ENCODE measurements around the gene PRR23E.

Gene PRR23E

DNA sequence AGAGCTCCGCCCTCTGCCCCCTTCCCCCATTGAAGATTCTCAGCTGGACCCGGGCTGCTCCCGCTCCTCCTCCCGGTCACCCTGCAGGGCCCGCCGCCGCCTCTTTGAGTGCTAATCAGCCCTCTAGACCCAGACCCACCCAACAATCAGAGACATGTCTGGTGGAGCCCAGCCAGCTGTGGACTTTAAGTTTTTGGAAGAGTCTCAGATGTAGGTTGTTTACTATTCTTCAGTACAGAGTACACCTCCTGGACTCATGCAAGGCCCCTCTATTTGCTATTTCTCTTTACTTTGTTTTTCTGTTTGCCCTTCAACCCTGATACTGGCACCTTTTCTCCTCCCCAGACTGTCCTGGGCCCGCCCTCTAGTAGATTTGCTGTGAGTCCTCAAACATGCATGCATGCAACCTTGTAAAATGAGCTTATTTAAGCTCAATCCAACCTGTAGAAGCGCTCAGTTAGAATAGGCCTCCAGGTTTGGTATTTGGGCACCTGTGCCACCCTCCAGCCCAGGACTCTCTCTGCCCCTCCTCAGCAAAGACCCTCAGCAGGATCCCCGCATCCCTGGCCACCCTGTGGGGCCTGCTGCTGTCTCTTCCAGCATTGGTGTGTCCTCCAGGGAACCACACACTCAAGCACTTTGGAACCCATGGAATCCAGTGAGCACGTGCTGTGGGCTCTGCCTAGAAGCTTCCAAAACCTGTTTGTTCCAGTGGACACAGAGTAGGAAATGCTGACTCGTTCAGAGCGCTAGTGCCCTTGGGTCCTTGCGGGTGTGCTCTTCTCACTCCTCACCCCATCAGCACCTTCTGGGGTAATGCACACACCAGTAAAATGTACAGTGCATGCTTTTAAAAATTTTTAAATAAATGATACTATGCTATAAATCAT lies 4.6 kb downstream of the PRR23E start:
- DNase-seq (ENCODE audit: low read depth, low spot score): no peak
- in situ Hi-C loops (cut with HindIII; ENCODE audit: low sequenced_read_pairs): no loop called here
- TF ChIP-seq, protein P1, sequence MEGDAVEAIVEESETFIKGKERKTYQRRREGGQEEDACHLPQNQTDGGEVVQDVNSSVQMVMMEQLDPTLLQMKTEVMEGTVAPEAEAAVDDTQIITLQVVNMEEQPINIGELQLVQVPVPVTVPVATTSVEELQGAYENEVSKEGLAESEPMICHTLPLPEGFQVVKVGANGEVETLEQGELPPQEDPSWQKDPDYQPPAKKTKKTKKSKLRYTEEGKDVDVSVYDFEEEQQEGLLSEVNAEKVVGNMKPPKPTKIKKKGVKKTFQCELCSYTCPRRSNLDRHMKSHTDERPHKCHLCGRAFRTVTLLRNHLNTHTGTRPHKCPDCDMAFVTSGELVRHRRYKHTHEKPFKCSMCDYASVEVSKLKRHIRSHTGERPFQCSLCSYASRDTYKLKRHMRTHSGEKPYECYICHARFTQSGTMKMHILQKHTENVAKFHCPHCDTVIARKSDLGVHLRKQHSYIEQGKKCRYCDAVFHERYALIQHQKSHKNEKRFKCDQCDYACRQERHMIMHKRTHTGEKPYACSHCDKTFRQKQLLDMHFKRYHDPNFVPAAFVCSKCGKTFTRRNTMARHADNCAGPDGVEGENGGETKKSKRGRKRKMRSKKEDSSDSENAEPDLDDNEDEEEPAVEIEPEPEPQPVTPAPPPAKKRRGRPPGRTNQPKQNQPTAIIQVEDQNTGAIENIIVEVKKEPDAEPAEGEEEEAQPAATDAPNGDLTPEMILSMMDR (IDR thresholded peaks at IDR 0.05; ENCODE audit: low read depth, low read length): no peak
- H3K4me3 ChIP-seq (ENCODE audit: low read depth, low read length): no peak overlapping the region

DNA sequence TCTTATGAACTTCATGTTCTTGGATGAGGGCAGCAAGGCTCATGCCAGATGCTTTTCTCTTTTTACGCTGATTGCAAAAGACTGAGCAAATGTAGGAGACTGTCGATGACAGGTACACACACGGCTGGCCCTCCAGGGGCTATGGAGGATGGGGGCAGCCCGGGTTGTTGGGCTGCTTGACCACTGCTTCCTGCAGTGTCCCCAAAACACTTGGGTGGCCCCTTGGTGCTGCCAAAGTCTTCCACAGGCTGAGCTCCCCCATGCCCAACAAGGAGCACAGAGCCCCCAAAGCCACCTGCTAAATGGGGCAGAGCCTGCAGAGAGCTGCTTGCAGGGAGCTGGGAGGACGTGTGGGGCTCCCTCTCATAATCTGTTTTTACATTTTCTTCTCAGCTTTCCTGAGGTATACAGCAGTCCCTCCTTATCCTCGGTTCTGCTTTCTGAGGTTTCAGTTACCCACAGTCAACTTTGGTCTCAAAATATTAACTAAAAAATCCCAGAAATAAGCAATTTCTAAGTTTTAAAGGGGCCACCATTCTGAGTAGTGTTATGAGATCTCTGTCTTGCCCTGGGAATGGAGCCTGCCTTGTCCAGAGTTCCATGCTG lies 7.3 kb downstream of the PRR23E start:
- TF ChIP-seq, protein P1 (IDR thresholded peaks at IDR 0.05; ENCODE audit: low read depth, low read length): no peak
- H3K4me3 ChIP-seq (ENCODE audit: low read depth, low read length): no peak overlapping the region
- DNase-seq (ENCODE audit: low read depth, low spot score): no peak
- in situ Hi-C loops (cut with HindIII; ENCODE audit: low sequenced_read_pairs): no loop called here

DNA sequence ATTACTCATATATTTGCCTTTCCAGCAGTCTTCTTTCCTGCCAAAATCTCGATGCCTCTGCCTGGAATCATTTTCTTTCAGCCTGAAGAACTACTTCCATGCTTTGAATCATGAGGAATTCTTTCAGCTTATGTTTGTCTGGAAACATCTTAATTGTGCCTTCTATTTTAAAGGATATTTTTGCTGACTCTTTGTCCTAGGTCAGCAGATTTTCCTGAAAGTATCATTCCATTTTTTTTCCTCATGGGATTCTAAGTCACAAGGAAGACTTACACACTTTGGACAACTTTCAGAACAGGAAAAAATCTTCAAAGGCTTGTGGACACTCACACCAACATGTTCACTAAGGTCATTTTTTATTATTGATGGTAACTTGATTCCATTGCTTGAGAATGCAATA lies 10.1 kb downstream of the PRR23E start:
- in situ Hi-C loops (cut with HindIII; ENCODE audit: low sequenced_read_pairs): no loop called here
- TF ChIP-seq, protein P1 (IDR thresholded peaks at IDR 0.05; ENCODE audit: low read depth, low read length): no peak
- no peak overlapping the region for H3K4me3 ChIP-seq (ENCODE audit: low read depth, low read length)
- no peak for DNase-seq (ENCODE audit: low read depth, low spot score)

DNA sequence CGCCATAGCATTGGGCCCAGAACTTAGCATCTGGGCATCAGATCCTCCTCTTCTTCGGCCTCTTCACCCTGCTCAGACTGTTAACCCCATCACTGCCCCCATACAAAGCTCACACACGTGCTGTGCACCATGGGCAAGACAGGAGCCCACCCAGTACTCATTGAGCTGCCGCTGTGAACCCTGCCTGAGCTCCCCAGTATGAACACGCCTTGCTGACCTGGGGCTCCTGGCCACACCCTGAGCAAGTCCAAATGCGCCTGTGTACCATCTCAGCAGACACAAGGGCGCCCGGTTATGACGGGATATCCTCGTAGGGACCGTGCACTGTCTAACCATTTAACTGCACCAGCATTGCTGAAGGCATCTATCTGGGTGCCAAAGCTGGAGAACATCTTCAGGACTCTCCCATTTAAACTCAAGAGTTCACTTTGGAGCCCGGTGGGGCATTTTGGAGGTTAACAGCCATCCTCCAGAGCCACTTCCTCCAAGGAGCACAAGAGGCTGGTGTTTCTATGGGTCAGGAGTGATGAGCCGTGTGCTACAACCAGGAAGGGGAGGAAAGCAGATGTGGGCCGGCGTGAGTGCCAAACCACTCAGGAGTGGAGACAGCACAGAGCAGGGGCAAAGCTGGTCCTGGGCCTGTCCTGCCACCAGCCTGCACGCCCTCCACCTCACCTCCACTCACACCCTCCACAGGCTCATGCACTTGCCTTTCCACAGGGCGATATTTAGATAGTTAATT lies 12.1 kb downstream of the PRR23E start:
- in situ Hi-C loops (cut with HindIII; ENCODE audit: low sequenced_read_pairs): no loop called here
- H3K4me3 ChIP-seq (ENCODE audit: low read depth, low read length): no peak overlapping the region
- TF ChIP-seq, protein P1 (IDR thresholded peaks at IDR 0.05; ENCODE audit: low read depth, low read length): no peak
- no peak for DNase-seq (ENCODE audit: low read depth, low spot score)

DNA sequence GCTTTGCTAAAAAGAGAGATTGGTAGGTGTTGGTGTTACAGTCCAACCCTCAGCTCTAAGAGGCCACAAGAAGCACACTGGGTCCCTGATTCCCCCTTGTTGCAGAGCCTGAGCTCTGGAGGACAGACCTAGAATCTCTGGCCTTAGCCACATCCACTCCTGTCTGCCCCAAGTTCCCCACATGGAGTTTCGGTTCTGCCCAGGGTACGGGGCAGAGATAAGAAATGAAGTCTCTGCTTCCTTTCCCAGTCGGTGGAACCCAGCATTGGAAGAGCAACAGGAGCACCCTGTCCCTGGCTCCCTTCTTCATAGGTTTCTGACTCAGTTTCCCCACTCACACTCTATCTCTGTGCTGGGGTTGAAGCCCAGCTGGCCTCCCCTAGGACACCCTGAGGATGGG lies 13.2 kb downstream of the PRR23E start:
- H3K4me3 ChIP-seq (ENCODE audit: low read depth, low read length): no peak overlapping the region
- DNase-seq (ENCODE audit: low read depth, low spot score): no peak
- TF ChIP-seq, protein P1 (IDR thresholded peaks at IDR 0.05; ENCODE audit: low read depth, low read length): no peak
- in situ Hi-C loops (cut with HindIII; ENCODE audit: low sequenced_read_pairs): no loop called here

DNA sequence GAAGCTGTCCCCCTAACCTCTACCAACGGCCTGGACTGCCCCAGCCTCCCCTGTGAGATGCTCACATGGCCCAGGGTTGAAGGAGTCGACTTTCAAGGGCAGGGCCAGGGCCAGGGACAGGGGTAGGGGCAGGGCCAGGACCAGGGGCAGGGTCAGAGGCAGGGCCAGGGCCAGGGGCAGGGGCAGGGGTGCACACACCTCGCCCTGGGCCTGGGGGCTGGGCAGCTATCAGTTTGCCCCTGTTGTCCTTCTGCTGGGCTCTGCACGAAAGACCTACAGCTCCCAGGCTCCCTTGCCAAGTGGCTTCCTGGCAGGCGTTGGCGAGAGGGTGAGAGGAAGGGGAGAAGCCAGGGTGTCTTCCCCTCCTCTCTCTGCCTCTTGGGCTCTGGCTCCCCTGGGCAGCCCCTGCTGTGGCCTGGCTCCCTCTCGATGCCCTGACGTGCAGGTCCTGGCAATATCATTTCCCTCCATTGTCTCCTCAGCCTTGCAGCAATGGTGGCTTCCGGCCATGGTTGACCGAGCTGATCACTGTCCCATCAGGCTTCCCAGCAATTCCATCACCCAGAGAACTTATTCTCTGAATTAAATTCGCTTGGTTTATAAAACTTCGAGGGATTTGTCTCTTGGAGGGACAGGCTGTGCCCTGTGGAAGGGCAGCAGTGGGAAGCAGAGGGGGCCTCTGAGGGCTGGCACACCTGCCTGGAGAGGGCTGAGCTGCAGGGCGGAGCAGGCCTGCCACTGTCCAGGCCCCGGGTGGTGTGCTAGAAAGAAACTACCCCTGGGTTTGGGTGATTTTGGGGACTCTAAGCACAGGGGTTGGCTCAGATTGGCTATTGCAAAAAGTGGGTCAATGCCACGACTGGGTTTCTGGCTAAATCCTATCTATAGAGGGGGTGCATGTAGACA lies 13.9 kb downstream of the PRR23E start:
- no peak overlapping the region for H3K4me3 ChIP-seq (ENCODE audit: low read depth, low read length)
- TF ChIP-seq, protein P1 (IDR thresholded peaks at IDR 0.05; ENCODE audit: low read depth, low read length): no peak
- in situ Hi-C loops (cut with HindIII; ENCODE audit: low sequenced_read_pairs): no loop called here
- DNase-seq (ENCODE audit: low read depth, low spot score): no peak

All from astrocyte of the spinal cord (primary cell).